MG63 (cell line): ENCODE measurements around the gene FST. TPM values are rescaled to one million over a fixed set of nuclear protein-coding genes. Genes with fewer than 3 reads are reported as not detected.

Experiments used
- DNase-seq: peaks from one replicate; pipeline ENCODE4 v3.0.0-alpha.2; 2020
- H3K27me3 ChIP-seq: fragments of 250-450 bp; sonication (Bioruptor Pico); 2 replicates; pipeline ENCODE4 v1.5.1; 2020; ENCODE audit warnings: mild to moderate bottlenecking, moderate library complexity
- H3K36me3 ChIP-seq: fragments of 250-450 bp; sonication (Bioruptor Pico); 2 replicates; pipeline ENCODE4 v1.5.1; 2020; ENCODE audit warnings: mild to moderate bottlenecking, moderate library complexity
- H3K4me3 ChIP-seq: fragments of 250-450 bp; sonication (Bioruptor Pico); 2 replicates; pipeline ENCODE4 v1.5.1; 2020; ENCODE audit warnings: mild to moderate bottlenecking, moderate library complexity
- H3K9me3 ChIP-seq: fragments of 250-450 bp; sonication (Bioruptor Pico); 2 replicates; pipeline ENCODE4 v1.5.1; 2020; ENCODE audit warnings: mild to moderate bottlenecking, moderate library complexity
- total RNA-seq: library from RNA; depleted of rRNA; stranded (reverse); fragments of >200 nt; shearing (Covaris generic); gene quantifications from 2 replicates; pipeline ENCODE4 v1.2.3, GENCODE V29; 2014; ENCODE audit warnings: low replicate concordance; rRNA removed

FST gene
- total RNA-seq = 114 and 131 TPM in 2 replicates

GRCh38 chr5:53480416-53481158 lies at the start of gene FST:
FST (plus strand) TSS chr5:53480629; CDS start chr5:53480792, 163 bp downstream.
- Histone ChIP-seq H3K27me3 (no peaks in the 10 kb centered on the region), H3K36me3 (peaks cover 33% of the 10 kb centered on the region), H3K4me3 (peak within 1 kb of the TSS; percentile 89), H3K9me3 (no peaks in the 10 kb centered on the region)
- peak; percentile 69 for DNase-seq

GRCh38 chr5:53431665-53432064 lies 48.8 kb upstream of the FST start:
- DNase-seq = no peak
- H3K36me3 ChIP-seq = no peaks in the 10 kb centered on the region; the same call in 1 of the 2 replicates
- no peaks in the 10 kb centered on the region for H3K27me3 ChIP-seq
- no peaks in the 10 kb centered on the region for H3K9me3 ChIP-seq
- H3K4me3 ChIP-seq = no peak overlapping the region

DNA sequence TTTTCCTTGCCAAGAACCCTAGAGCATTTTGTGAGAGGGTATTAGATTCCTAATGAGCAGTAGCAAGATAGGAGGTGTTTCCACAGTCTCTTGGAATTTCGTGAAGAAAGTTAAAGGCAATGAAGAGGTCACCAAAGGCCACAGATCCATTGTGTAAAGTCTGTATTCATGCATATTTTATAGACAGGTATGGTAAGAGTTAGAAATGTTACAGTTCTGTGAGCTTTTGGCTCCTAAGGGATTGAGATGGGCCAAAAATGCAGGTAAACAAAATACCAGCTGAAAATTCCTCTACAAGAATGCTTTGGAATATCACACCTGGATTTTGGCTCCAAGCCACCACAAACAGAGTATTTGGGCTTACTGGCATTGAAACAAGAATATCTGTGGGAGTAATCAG lies 47.4 kb upstream of the FST start:
- Histone ChIP-seq H3K4me3 (no peak overlapping the region), H3K27me3 (no peaks in the 10 kb centered on the region), H3K9me3 (no peaks in the 10 kb centered on the region), H3K36me3 (no peaks in the 10 kb centered on the region; the same call in 1 of the 2 replicates)
- no peak for DNase-seq

- DNase-seq = no peak
- Histone ChIP-seq H3K4me3 (no peak overlapping the region), H3K9me3 (no peaks in the 10 kb centered on the region), H3K36me3 (no peaks in the 10 kb centered on the region; the same call in 1 of the 2 replicates), H3K27me3 (no peaks in the 10 kb centered on the region)
These were observed 45.9 kb upstream of the FST start for GRCh38 chr5:53434541-53434940.

GRCh38 chr5:53436480-53437191 lies 43.8 kb upstream of the FST start:
- DNase-seq = no peak
- Histone ChIP-seq H3K4me3 (no peak overlapping the region), H3K27me3 (no peaks in the 10 kb centered on the region), H3K9me3 (no peaks in the 10 kb centered on the region), H3K36me3 (no peaks in the 10 kb centered on the region)

DNA sequence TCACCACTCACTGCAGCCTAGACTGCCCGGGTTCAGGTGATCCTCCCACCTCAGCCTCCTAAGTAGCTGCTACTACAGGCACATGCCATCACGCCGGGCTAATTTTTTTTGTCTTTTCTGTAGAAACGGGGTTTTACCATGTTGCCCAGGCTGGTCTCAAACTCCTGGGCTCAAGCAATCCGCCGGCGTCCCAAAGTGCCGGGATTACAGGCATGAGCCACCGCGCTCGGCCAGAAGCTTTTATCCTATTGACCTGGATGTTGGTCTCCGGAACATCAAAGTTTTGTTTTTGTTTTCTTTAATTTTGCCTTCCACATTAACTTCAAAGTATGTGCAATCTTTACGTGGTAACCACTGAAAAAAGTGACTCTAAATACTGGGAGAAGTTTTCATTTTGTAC lies 42.4 kb upstream of the FST start:
- no peak for DNase-seq
- Histone ChIP-seq H3K27me3 (no peaks in the 10 kb centered on the region), H3K4me3 (no peak overlapping the region), H3K36me3 (no peaks in the 10 kb centered on the region), H3K9me3 (no peaks in the 10 kb centered on the region)

DNA sequence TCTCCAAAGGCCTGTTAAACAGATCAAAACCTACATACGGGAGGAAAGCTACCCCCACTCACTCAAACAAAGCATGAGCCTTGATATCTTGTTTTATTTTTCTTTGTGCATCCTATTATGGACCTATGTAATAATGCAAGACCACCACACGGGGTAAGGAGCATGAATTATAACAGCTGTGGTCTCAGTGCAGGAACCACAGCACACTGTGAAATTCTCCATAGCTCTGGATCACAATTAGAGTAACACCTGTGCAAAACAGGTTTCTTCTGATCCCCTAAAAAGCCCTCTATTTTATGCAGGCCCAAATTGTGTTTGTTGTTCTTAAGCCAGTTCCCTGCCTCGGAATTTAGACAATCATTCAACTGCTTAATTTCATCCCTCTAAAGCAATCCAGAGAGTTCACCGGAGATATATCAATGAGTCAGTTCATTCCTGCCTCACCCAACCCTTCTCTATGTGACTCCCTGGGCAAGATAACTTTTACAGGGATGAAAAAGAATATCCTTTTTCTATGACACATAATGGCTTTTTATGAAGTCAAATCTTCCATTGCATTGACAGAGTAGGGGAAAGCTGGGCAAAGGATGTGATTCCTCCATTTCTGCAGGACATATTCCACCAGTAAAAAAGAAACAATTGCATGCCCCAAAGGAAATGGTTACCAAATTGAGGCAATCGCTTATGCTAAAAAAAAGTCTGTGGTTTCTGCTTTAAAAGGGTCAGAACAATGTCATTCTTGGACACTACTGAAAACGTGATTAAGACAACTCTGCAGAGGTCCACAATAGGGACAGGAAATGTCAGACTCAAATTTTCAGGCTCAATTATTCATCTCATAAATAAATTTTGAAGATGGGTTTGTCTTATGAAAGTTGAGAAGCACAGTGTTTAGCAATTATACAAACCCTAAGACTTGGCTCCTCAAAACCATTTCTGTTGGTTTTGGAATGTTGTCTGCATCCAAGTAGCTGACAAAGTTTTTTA lies 41.6 kb upstream of the FST start:
- H3K4me3 ChIP-seq = no peak overlapping the region
- H3K36me3 ChIP-seq = no peaks in the 10 kb centered on the region
- H3K27me3 ChIP-seq = no peaks in the 10 kb centered on the region
- H3K9me3 ChIP-seq = no peaks in the 10 kb centered on the region
- DNase-seq = no peak

GRCh38 chr5:53442961-53443360 lies 37.5 kb upstream of the FST start:
- Histone ChIP-seq H3K36me3 (no peaks in the 10 kb centered on the region), H3K9me3 (peaks cover 2% of the 10 kb centered on the region; the same call in 1 of the 2 replicates), H3K27me3 (no peaks in the 10 kb centered on the region; the same call in 1 of the 2 replicates), H3K4me3 (no peak overlapping the region)
- DNase-seq = no peak

- Histone ChIP-seq H3K36me3 (no peaks in the 10 kb centered on the region), H3K4me3 (no peak overlapping the region), H3K27me3 (no peaks in the 10 kb centered on the region; the same call in 1 of the 2 replicates), H3K9me3 (peaks cover 2% of the 10 kb centered on the region; the same call in 1 of the 2 replicates)
- no peak for DNase-seq
These were observed 34.9 kb upstream of the FST start for GRCh38 chr5:53445569-53445968.

- Histone ChIP-seq H3K4me3 (no peak overlapping the region), H3K27me3 (no peaks in the 10 kb centered on the region; the same call in 1 of the 2 replicates), H3K9me3 (peaks cover 2% of the 10 kb centered on the region; the same call in 1 of the 2 replicates), H3K36me3 (no peaks in the 10 kb centered on the region)
- DNase-seq = no peak
These were observed 33.5 kb upstream of the FST start for GRCh38 chr5:53446908-53447307.

DNA sequence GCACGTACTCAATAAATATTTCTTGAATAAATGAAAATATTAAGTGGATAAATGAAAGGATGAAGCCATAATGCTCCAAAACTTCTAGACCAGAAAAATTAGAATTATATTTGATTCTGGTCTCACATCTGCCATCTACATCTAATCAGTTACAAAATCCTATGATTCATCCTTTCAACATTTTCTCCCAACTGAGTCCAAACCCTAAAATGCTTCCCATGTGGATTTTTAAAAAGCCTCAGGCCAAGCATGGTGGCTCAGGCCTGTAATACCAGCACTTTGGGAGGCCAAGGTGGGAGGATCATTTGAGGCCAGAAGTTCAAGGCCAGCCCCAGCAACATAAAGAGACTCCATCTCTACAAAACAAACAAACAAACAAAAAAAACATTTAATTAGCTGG lies 31.6 kb upstream of the FST start:
- Histone ChIP-seq H3K27me3 (no peaks in the 10 kb centered on the region; the same call in 1 of the 2 replicates), H3K36me3 (no peaks in the 10 kb centered on the region), H3K9me3 (peaks cover 2% of the 10 kb centered on the region; the same call in 1 of the 2 replicates), H3K4me3 (no peak overlapping the region)
- no peak for DNase-seq

DNA sequence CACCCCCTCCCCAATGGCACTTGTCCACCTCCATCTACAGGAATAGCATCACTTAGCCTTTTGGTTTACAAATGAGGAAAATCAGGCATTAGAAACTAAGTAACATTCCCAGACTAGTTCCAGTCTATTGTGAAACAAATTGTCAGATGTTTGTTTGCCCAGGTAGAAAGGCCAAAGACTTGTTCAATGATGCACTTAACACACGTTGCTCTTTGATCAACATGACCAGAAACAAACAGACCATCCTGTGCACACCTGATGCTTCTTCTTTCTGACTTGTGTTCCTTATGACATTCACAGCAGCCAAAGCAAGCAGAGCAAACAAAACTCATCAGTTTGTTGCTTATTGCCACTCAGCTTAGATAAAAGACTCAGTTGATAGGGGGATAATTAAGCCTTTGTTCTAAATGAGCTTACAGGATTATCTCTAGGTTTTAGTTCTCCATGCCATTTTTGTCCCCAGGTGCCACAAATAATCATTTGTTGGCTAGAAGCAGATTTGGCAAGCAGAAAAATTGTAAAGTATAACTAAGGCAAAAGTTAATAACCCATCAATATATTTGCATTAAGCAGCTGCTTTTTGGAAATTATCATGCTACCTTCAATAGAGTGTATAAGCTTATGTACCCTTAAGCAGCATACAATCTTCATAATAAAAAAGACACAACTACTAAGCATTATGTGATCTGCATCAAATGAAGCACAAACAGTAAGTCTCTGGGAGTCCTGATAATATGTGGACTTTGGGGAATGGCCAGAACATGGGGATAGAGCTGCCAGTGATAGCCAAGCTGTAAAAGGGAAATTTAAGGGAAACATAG lies 26.3 kb upstream of the FST start:
- Histone ChIP-seq H3K27me3 (no peaks in the 10 kb centered on the region), H3K9me3 (no peaks in the 10 kb centered on the region; the same call in 1 of the 2 replicates), H3K36me3 (no peaks in the 10 kb centered on the region), H3K4me3 (no peak overlapping the region)
- no peak for DNase-seq

GRCh38 chr5:53454719-53455000 lies 25.8 kb upstream of the FST start:
- H3K4me3 ChIP-seq = no peak overlapping the region
- no peaks in the 10 kb centered on the region; the same call in none of the 2 replicates for H3K9me3 ChIP-seq
- H3K27me3 ChIP-seq = no peaks in the 10 kb centered on the region
- no peaks in the 10 kb centered on the region for H3K36me3 ChIP-seq
- no peak for DNase-seq

GRCh38 chr5:53456366-53456765 lies 24.1 kb upstream of the FST start:
- H3K36me3 ChIP-seq = no peaks in the 10 kb centered on the region
- no peaks in the 10 kb centered on the region for H3K27me3 ChIP-seq
- no peak for DNase-seq
- H3K4me3 ChIP-seq = no peak overlapping the region
- no peaks in the 10 kb centered on the region; the same call in none of the 2 replicates for H3K9me3 ChIP-seq

DNA sequence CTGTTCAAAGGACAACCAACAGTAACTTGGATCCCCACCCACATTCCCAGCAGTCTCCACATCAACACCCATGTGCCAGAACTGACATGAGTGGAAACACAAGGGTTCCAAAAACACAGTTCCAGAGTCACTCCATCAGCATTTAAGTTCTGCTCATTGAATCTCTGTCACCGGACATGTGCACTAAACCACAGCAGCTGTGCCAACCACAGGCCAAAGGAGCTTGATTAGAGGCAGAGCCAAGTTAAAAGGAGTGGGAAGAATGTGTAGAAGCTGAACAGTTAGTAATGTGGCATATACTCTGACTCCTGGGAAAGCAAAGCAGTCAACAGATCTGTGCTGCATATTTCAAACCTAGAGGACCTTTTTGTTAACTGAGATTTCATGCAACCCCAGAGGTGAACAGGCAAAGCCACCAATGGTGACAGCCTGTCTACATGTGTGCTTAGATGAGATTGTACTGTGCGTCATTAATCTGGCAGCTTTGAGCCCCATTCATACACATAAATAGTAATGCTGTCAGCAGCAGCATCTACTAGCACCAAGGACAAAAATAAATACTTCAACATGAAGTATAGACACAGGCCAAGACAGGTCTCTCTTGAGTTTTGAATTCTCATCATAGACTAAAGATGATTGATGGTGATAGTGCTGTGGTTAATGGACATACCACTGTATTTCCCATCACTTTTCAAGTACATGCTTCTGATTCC lies 16.4 kb upstream of the FST start:
- no peaks in the 10 kb centered on the region for H3K36me3 ChIP-seq
- no peak overlapping the region for H3K4me3 ChIP-seq
- DNase-seq = no peak
- H3K27me3 ChIP-seq = no peaks in the 10 kb centered on the region
- H3K9me3 ChIP-seq = no peaks in the 10 kb centered on the region; the same call in none of the 2 replicates
